HL-60/S4 treated with phorbol 12-myristate 13-acetate at 8.2 ng/mL for 4 days and 3 days (cell line): ENCODE results near the gene UBE2E1.
"Not testable (repeated sequence)": the region's sequence is repeated elsewhere in the genome, so short reads cannot be mapped to it uniquely, and the experiment has no call there.

Experiments
- in situ Hi-C: fragments of 300-500 bp; cut with MboI; formaldehyde crosslinking; loops from 2 replicates; pipeline ENCODE4 v1.15.0; 2022; ENCODE audit warnings: low sequenced_read_pairs

The UBE2E1 gene

DNA sequence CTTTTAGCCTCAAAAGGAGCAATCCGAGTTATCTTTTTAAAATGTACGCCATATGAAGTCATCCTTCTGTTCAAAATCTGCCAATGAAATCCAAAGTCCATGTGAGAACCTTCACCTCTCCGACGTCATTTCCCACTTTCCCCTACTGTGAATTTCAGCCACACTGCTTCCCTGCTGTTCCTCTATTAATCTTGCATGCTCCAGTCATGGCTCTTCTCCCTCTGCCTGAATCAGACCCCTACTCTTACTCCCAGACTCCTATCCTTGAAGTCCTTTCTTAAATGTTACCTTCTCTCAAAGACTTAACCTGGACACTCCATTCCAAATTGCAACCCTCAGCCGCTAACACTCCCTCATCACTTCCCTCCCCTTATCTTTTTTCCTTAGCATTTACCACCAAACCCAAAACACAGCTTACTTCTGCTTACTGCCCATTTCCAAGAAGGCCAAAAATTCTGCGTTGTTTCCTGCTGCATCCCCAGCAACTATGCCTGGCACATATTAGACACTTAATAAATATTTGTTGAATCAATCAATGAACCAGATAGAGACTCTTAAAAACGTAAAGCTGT lies 109.9 kb downstream of the UBE2E1 start:
- in situ Hi-C loops = no loop called here

DNA sequence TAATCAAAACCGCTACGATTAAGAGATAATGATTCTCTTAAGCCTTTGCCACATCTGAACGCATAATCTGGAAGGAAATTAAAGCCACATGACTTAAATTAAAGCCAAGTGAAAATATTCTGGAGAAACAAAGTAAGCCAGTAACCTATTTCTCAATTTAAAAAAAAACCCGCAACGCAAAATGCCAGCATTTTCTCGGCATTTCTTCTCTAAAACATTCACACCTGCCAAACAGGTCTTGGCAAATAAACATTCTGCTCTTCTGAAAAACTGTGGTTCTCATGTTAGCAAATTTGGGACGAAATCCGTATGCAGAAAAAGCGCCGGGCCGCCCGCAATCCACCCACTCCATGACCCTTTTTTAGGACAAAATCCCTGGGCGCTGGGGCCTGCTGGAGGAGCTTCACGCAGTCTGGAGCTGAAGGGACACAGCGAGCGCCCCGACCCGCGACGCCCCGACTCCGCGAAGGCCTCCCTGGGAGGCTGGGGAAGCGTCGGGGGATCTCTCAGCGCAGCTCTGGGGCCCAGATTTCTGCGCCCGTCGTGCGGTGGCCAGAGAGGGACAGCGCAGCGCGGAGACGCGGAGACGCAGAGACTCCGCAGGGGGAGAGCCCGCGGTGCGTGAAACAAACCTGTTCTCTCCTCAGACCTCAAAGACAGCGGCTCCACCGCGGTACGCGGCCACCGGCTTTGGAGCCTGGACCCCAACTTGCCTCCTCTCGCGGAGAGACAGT lies 110.6 kb downstream of the UBE2E1 start:
- in situ Hi-C loops = no loop called here

DNA sequence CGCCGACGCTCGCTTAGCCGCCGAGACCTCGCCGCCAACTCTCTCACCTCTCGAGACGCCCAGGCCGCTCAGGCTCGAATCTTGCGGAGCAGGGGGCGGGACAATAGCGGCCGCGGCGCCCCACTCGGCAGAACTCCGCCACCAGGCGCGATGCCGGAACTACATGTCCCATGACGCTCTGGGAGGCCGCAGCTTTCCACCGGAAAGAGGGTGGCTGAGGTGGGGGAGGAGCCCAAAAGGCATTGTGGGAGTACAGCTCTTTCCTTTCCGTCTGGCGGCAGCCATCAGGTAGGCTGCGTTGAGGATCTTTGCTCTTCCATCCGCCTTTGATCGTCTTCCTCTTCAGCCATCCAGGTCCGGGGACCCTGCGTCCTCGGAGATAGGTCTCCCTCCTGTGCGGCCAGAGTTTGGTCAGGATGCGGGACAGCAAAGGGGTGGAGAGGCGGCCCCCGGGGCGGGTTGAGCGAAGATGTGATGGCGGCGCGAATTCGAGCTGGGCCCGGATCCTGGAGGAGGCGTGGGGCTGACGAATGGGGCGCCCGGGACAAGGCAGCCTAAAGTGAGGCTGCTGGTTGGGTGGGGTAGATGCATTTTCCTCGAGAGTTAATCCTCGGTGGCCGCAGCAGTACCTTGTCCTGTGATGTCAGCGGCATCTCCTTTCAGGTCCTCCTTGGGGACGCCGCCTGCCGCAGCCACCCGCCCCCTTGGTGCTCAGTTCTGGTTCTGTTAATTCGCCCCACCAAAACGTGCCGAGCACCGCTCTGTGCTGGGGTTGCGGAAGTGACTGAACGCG lies 111.3 kb downstream of the UBE2E1 start, which contains the start of the genes NKIRAS1 and RPL15:
NKIRAS1 (minus strand) TSS at position 105 of the 793 bp plus-strand sequence. CDS start 6,086 bp downstream, outside the sequence.
RPL15 (plus strand) TSS at position 247 of the 793 bp plus-strand sequence. CDS start 728 bp downstream, outside the sequence.
- in situ Hi-C loops = no loop called here

DNA sequence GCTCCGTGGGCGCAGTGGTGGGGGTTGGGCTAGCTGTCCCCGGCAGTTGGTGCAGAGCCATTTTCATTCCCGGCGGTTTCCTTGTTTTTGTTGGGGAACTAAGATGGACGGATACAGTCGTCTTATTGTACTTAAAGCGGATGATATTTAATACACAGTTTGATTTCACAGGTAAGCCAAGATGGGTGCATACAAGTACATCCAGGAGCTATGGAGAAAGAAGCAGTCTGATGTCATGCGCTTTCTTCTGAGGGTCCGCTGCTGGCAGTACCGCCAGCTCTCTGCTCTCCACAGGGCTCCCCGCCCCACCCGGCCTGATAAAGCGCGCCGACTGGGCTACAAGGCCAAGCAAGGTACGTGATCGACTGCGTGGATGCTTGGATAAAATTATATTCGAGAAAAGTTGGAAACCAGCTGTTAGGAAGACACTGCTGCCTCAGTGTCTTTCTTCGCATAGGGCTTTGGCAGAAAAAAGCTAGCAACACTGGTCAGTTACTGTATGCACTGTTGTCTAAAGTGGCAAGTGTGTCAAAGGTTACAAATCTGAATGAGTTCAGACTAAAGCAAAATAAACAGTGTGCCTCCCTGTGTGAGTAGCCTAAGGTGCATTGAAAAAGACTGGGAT lies 112.0 kb downstream of the UBE2E1 start:
- in situ Hi-C loops = not testable (repeated sequence)

DNA sequence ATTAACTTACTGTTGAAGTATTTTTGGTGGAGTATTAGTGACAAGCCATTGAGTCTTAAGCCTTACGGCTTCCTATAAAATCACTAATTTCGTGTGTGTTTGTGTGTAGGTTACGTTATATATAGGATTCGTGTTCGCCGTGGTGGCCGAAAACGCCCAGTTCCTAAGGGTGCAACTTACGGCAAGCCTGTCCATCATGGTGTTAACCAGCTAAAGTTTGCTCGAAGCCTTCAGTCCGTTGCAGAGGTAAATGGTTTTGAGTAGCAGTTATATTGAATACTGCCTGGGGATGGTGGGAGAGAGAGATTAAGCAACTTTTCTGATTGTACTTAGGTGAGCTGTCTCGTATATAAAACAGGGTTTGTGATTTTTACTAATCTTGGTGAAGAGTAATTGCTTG lies 112.6 kb downstream of the UBE2E1 start:
- in situ Hi-C loops = not testable (repeated sequence)

DNA sequence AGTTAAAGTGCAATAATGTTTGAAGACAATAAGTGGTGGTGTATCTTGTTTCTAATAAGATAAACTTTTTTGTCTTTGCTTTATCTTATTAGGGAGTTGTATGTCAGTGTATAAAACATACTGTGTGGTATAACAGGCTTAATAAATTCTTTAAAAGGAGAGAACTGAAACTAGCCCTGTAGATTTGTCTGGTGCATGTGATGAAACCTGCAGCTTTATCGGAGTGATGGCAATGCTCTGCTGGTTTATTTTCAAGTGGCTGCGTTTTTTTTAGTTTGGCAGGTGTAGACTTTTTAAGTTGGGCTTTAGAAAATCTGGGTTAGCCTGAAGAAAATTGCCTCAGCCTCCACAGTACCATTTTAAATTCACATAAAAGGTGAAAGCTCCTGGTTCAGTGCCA lies 113.9 kb downstream of the UBE2E1 start:
- in situ Hi-C loops = no loop called here

DNA sequence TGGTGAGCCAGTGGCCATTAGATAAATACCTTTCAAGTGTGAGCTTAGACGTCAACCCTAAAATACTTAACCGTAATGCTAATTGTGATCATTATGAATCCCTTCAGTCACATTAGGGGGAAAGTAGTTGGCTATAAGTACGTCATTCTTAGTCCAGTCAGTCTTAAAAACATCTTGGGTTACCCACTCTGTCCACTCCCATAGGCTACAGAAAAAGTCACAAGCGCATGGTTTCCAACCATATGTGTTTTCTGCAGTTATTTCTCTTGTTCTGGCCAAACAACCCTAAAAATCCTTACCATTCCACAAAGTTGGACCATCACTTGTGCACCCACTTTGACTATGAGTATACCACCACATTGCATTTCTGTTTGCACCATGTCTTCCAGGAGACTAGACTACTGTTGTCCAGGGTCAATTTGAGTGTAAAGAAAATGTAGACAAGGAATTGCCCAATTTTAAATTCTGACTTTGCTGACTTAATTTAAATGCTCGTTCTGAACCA lies 114.4 kb downstream of the UBE2E1 start:
- in situ Hi-C loops = no loop called here

DNA sequence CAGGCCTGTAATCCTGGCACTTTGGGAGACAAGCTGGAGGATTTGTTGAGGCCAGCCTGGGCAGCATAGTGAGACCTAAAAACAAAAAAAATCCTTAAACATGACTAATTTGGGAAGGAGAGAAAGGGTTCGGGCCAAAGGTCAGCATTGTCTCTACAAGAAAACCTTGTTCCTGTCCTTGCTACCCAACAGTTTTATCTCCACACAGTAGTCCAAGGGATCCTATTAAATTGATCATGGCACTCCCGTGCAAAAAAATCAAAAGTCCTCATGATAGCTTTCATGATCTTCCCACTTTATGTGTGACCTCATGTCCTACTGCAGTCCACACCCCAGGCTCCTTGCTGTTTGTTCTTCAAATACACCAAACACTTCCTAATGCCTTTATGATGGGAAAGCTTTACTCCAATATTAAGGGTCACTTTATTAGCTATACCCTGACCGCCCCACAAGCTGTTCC lies 115.3 kb downstream of the UBE2E1 start:
- in situ Hi-C loops = no loop called here

DNA sequence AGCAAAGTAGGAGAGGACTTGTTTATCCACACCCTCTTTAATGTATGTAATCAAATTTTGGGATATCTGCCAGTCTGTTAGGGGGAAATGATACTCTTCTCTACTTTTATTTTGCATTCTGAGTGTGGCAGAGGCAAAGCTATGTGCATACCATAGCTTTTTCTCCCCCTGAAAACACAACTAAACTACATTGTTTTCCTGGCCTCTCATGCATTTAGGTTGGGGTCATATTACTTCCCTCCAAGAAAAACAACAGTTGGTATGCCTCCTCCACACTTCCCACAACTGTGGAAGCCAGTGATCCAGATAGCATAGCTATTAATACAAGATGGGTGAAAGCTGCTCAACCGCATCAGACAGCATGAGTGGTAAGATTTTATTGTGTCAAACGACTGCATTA lies 118.0 kb downstream of the UBE2E1 start:
- in situ Hi-C loops = no loop called here

DNA sequence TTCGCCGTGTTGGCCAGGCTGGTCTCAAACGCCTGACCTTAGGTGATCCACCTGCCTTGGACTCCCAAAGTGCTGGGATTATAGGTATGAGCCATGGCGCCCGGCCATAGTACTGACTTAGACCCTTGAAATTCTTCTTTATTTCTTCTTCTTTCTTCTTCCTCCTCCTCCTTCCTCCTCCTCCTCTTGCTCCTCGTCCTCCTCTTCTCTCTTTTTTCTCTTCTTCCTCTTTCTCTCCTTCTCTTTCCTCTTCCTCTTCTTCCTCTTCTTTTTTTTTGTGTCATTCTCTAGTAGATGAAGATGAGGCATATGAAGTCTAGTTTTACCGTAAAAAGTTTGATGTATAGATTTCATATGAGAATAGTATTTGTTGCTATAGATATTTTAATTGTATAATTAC lies 120.5 kb downstream of the UBE2E1 start:
- in situ Hi-C loops = no loop called here

DNA sequence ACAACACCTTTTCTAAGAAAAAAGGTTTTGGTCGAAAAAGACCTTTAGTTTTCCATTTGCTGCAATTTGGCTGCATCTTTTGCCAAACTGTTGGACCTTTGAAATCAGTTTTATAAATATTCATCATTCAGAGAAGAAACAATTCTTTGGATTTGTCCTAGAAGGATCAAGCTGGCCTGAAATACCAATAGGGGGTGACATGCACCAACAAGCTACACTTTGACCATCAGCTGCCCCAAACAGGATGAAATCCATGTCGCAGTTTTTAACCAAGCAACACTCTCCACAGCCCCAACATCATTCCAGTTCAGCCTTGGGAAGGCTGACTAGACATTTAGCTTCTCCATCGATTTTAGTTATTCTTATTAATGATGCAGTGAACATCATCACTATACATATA lies 121.0 kb downstream of the UBE2E1 start:
- in situ Hi-C loops = no loop called here

DNA sequence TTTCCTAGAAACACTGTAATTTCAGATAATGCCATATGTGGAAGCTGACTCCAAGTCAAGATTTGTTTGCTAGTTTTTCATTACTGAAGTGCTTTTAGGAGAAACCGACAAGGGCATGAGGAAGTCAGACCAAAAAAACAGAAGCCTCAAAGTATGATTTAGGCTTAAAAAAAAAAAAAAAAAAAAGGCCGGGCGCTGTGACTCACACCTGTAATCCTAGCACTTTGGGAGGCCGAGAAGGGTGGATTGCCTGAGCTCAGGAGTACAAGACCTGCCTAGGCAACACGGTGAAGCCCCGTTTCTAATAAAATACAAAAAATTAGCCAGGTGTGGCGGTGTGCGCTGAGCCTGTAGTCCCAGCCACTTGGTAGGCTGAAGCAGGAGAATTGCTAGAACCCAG lies 122.8 kb downstream of the UBE2E1 start:
- in situ Hi-C loops = no loop called here

DNA sequence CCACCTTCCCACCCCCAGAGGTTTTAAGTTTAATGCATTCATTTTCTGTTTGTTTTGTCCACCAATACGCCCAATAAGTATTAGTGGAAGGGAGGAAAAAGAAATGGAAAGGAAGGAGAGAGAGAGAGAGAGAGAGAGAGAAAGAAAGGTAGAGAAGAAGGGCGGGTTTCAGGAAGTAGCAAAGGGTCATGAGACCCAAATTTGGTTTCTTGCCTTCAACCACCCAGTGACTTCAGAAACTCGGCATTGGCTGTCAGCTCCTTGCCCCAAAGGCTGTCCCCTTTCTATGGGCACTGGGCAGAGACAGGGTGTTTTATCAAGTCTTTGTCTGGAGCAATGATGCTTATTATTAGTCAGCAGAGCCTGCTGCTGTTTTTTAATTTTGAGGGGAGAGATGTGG lies 125.8 kb downstream of the UBE2E1 start:
- in situ Hi-C loops = no loop called here

DNA sequence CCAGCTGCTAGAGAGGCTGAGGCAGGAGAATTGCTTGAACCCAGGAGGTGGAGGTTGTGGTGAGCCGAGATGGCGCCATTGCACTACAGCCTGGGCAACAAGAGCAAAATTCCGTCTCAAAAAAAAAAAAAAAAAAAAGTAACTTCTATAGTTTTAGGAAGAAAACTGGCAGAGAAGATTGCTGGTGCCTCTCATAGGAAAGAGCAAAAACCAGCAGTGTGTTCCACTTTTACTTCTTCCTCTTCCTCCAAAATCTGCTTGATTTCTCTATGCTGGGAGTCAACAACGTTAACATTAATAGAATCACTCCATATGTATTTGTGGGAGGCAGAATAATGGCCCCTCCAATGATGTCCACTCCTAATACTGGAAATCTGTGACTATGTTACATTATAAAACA lies 126.8 kb downstream of the UBE2E1 start:
- in situ Hi-C loops = no loop called here

DNA sequence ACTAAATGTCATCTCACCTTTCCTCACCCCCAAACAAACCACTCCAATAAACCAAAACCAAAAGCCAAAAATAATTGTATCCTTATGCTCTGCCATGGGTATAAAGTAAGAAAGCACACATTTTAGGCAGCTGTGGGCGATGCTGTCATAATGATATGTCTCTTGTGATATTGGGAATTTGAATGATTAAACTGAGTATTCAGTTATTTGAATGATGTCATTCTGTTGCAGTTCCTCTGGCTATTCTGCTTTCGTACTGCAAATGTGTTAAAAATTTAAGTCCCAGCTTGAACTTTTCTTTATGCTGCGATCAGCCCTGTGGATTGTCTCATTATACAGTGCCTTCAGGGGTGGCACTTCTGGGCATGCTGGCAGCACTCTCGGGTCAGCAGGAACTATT lies 128.5 kb downstream of the UBE2E1 start:
- in situ Hi-C loops = no loop called here

DNA sequence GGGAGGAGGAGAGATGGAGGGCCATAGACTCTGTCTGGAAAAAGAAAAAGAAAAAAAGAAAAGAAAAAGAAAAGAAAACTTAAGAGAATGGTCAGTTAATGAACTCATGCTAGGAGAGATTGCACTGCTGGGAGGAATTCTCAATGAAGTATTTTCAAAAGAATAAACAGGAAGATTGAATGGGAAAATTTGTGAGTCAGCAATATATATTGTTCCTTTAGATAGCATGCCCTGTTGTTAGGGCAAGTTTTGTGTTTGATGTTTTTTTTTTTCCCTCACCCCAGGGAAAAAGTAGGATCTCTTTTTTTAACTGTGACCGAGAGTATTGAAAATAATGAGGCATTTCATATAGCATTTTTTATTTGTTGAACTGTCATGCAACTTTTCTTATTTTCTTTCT lies 131.5 kb downstream of the UBE2E1 start:
- in situ Hi-C loops = no loop called here

DNA sequence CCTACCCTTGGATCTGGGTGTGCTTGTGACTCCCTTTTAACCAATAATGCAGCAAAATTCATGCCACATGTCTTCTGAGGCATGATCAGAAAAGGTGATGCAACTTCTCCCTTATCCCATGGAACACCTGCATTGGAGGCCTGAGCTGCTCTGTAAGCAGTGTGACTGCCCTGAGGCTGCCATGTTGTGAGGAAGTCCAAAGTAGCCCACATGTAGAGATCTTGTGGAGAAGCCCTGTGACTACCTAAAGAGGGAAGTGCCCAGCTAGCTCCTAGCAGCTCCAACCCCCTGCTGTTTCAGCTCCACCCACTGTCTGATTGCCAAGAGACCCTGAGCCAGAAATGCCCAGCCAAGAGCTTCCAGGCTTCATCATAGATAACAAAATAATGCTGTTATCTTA lies 132.9 kb downstream of the UBE2E1 start:
- in situ Hi-C loops = no loop called here

DNA sequence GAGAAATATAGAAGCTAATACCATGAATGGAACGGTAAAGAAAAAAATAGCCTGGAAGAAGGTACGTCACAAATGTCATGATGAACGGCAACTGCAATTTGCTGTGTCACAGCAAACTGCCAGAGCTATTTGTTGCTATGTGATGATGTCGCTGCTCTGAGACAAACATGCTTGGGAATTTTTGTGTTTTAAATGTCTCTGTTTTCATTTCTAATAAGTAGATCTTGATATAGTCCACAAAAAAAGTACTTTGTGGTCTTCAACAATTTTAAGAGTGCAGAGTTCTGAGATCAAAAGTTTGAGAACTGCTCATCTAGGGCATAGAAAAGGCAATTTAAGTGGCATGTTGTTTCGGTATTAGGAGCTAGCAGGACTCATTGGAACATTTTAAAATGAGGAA lies 135.0 kb downstream of the UBE2E1 start:
- in situ Hi-C loops = no loop called here
